CD4-positive, alpha-beta T cell (primary cell): ENCODE measurements around the gene SLC6A3. TPM values are rescaled to one million over a fixed set of nuclear protein-coding genes. Genes with fewer than 3 reads are reported as not detected.

ENCODE experiments used
- ATAC-seq: fragments of 200-7000 bp; cut with Tn5 transposase; one replicate; pipeline ENCODE4 v1.10.0; 2022; ENCODE audit warnings: mild to moderate bottlenecking; ENCODE audit not compliant: poor library complexity
- CTCF ChIA-PET: fragments of 350-600 bp; sonication (Branson Sonifier 250); formaldehyde crosslinking; loops from one replicate; lab custom pipeline; 2021; ENCODE audit warnings: antibody characterized with exemption, inconsistent platforms; lab: Charles Lee
- POLR2A ChIA-PET: fragments of 350-600 bp; sonication (Branson Sonifier 250); formaldehyde crosslinking; loops from one replicate; lab custom pipeline; 2021; ENCODE audit warnings: antibody characterized with exemption, inconsistent platforms; lab: Charles Lee
- DNase-seq, 14 experiments: peaks; one replicate each; pipeline ENCODE4 v3.0.0-alpha.2; 2013 to 2020; ENCODE audit warnings: mixed read lengths in 2 of 14
- H3K27ac ChIP-seq, 2 donors: one replicate each; pipeline versions ENCODE4 v1.5.1 to v1.7.0; 2013; ENCODE audit warnings: low read length in 2 of 2, low read depth in 1 of 2, mild to moderate bottlenecking in 1 of 2
- H3K27me3 ChIP-seq, 2 experiments: 1 replicate in 1 of 2; 2 replicates in 1 of 2; pipeline versions ENCODE4 v1.6.1 to v1.7.0; 2013; ENCODE audit warnings: low read length in 2 of 2, control low read depth in 1 of 2, mild to moderate bottlenecking in 1 of 2, moderate library complexity in 1 of 2; ENCODE audit not compliant: insufficient read depth in 2 of 2, control insufficient read depth in 1 of 2
- H3K36me3 ChIP-seq: one replicate; pipeline ENCODE4 v1.6.1; 2013; ENCODE audit warnings: low read length, control low read depth; ENCODE audit not compliant: insufficient read depth
- H3K4me1 ChIP-seq: one replicate; pipeline ENCODE4 v1.6.1; 2013; ENCODE audit warnings: low read length, control low read depth; ENCODE audit not compliant: insufficient read depth
- H3K4me3 ChIP-seq: one replicate; pipeline ENCODE4 v1.5.1; 2013; ENCODE audit warnings: mild to moderate bottlenecking, low read length, moderate library complexity
- H3K9me3 ChIP-seq, 2 experiments: 1 replicate in 1 of 2; 2 replicates in 1 of 2; pipeline versions ENCODE4 v1.6.1 to v1.7.0; 2013; ENCODE audit warnings: low read length in 2 of 2, mild to moderate bottlenecking in 2 of 2, control low read depth in 1 of 2, moderate library complexity in 1 of 2; ENCODE audit not compliant: control insufficient read depth in 1 of 2, insufficient read depth in 1 of 2
- H3K27ac Mint-ChIP-seq: one replicate; pipeline ENCODE4 v1.8.0; 2020; ENCODE audit warnings: mixed read lengths
- H3K27me3 Mint-ChIP-seq: one replicate; pipeline ENCODE4 v1.8.0; 2021; ENCODE audit warnings: mixed read lengths
- H3K36me3 Mint-ChIP-seq: one replicate; pipeline ENCODE4 v1.8.0; 2021; ENCODE audit warnings: low read depth, mixed read lengths
- H3K4me1 Mint-ChIP-seq: one replicate; pipeline ENCODE4 v1.8.0; 2021; ENCODE audit warnings: low read depth, mixed read lengths
- H3K4me3 Mint-ChIP-seq: one replicate; pipeline ENCODE4 v1.8.0; 2020; ENCODE audit warnings: mild to moderate bottlenecking, mixed read lengths
- H3K9me3 Mint-ChIP-seq: one replicate; pipeline ENCODE4 v1.8.0; 2020; ENCODE audit warnings: mixed read lengths
- CTCF ChIP-seq: fragments of 200-600 bp; IDR thresholded peaks from one replicate; pipeline ENCODE4 v1.8.0; 2022; ENCODE audit warnings: antibody characterized with exemption, mild to moderate bottlenecking
- intact Hi-C, 2 experiments: fragments of 100-400 bp; cut with DNase I in 1 of 2; cut with micrococcal nuclease in 1 of 2; formaldehyde crosslinking; loops; one replicate each; pipeline versions ENCODE4 v1.15.1 to v1.9.0; 2023 to 2025; cut with DNase I, micrococcal nuclease
- total RNA-seq, 174 experiments: library from RNA in 2 of 174; stranded (reverse) in 2 of 174; gene quantifications; one replicate each; pipeline ENCODE4 v1.2.3 and lab custom pipeline; 2021 to 2026

Gene SLC6A3
- total RNA-seq, 2 experiments from 2014 or later: 0.08 TPM; not detected in 1

- ATAC-seq: no peak
- no peak for TF ChIP-seq CTCF
- POLR2A ChIA-PET: no interaction called here
- H3K27ac Mint-ChIP-seq: no peak overlapping the region
- H3K4me1 ChIP-seq: no peaks in the 10 kb centered on the region
- peaks cover 47% of the 10 kb centered on the region for H3K36me3 ChIP-seq
- CTCF ChIA-PET: no interaction called here
- no peak overlapping the region for H3K4me3 Mint-ChIP-seq
- no peaks in the 10 kb centered on the region for H3K9me3 Mint-ChIP-seq
- H3K36me3 Mint-ChIP-seq: peaks cover 41% of the 10 kb centered on the region
- no peaks in the 10 kb centered on the region for H3K27me3 Mint-ChIP-seq
- peak in 1 of 14 experiments; percentile 23 for DNase-seq
- intact Hi-C loops: no loop called here
- no peak overlapping the region for H3K4me3 ChIP-seq
- H3K27me3 ChIP-seq: no peaks in the 10 kb centered on the region
- no peaks in the 10 kb centered on the region for H3K9me3 ChIP-seq
- no peaks in the 10 kb centered on the region for H3K4me1 Mint-ChIP-seq
- H3K27ac ChIP-seq: no peak overlapping the region
These were observed 27.9 kb upstream of the SLC6A3 start for GRCh38 chr5:1472964-1473628.

- ATAC-seq: no peak
- H3K4me3 Mint-ChIP-seq: no peak overlapping the region
These were observed 27.0 kb upstream of the SLC6A3 start for GRCh38 chr5:1471997-1472963.

More at GRCh38 chr5:1471997-1472963, 27.0 kb upstream of the SLC6A3 start:
- H3K4me1 Mint-ChIP-seq: no peaks in the 10 kb centered on the region
- no peak for TF ChIP-seq CTCF
- POLR2A ChIA-PET: no interaction called here
- intact Hi-C loops: no loop called here
- H3K27ac Mint-ChIP-seq: no peak overlapping the region
- CTCF ChIA-PET: no interaction called here
- Histone ChIP-seq H3K4me1 (no peaks in the 10 kb centered on the region), H3K36me3 (peaks cover 42% of the 10 kb centered on the region), H3K27ac (no peak overlapping the region), H3K9me3 (no peaks in the 10 kb centered on the region), H3K4me3 (no peak overlapping the region), H3K27me3 (no peaks in the 10 kb centered on the region)
- no peak for DNase-seq
- H3K27me3 Mint-ChIP-seq: no peaks in the 10 kb centered on the region
- H3K9me3 Mint-ChIP-seq: no peaks in the 10 kb centered on the region
- peaks cover 39% of the 10 kb centered on the region for H3K36me3 Mint-ChIP-seq
